Nephron (organoid): ENCODE measurements around the gene KATNAL2.
A peak's percentile ranks its signal among the peaks of the same experiment; 100 is the strongest.
"Not testable (repeated sequence)": the region's sequence is repeated elsewhere in the genome, so short reads cannot be mapped to it uniquely, and the experiment has no call there.

Experiments used
- H3K27ac Mint-ChIP-seq, 3 experiments: 2 replicates each; pipeline ENCODE4 v1.8.0; 2020; ENCODE audit warnings: mixed read lengths in 3 of 3, mild to moderate bottlenecking in 2 of 3, moderate library complexity in 1 of 3
- H3K27me3 Mint-ChIP-seq: 2 replicates; pipeline ENCODE4 v1.8.0; 2021; ENCODE audit warnings: low read depth, mild to moderate bottlenecking, moderate library complexity, mixed read lengths
- H3K36me3 Mint-ChIP-seq: 2 replicates; pipeline ENCODE4 v1.8.0; 2020; ENCODE audit warnings: low read depth, mixed read lengths
- H3K4me1 Mint-ChIP-seq: 2 replicates; pipeline ENCODE4 v1.8.0; 2020; ENCODE audit warnings: mixed read lengths
- H3K4me3 Mint-ChIP-seq, 3 experiments: 2 replicates each; pipeline ENCODE4 v1.8.0; 2020; ENCODE audit warnings: mild to moderate bottlenecking in 3 of 3, mixed read lengths in 3 of 3, moderate library complexity in 2 of 3
- H3K9me3 Mint-ChIP-seq: 2 replicates; pipeline ENCODE4 v1.8.0; 2020; ENCODE audit warnings: mixed read lengths
- CTCF ChIP-seq, 3 experiments: fragments of 200-600 bp; sonication (generic); IDR thresholded peaks; one replicate each; pipeline ENCODE4 v1.5.0; 2021; ENCODE audit warnings: antibody characterized with exemption in 3 of 3; ENCODE audit not compliant: unreplicated experiment in 3 of 3

The KATNAL2 gene

DNA sequence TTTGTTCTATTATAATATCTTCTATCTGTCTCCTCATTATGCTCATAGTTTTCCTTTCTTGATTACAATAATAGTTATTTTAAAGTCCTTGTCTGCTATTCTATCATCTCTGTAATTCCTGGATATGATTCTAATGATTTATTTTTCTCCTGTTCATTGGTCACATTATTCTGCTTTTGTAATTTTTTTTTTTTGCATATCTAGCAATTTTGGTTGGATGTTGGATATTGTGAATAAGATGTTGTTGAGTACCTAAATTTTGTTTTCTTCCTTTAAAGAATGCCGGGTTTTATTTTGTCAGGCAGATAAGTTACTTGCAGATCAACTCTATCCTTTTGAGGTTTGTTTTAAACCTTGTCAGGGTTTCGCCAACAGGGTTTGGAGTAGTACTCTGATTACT lies 25.2 kb downstream of the KATNAL2 start:
- H3K4me1 Mint-ChIP-seq, result peaks cover 29% of the 10 kb centered on the region
- TF ChIP-seq CTCF (IDR thresholded peaks at IDR 0.05; ENCODE audit: unreplicated experiment in 3 of 3), result no peak
- no peak overlapping the region for H3K4me3 Mint-ChIP-seq
- H3K27ac Mint-ChIP-seq, result no peak overlapping the region
- H3K9me3 Mint-ChIP-seq, result no peaks in the 10 kb centered on the region
- no peaks in the 10 kb centered on the region for H3K27me3 Mint-ChIP-seq
- no peaks in the 10 kb centered on the region for H3K36me3 Mint-ChIP-seq

- Mint-ChIP-seq H3K4me1 (peaks cover 3% of the 10 kb centered on the region), H3K27me3 (no peaks in the 10 kb centered on the region), H3K36me3 (no peaks in the 10 kb centered on the region), H3K9me3 (no peaks in the 10 kb centered on the region), H3K4me3 (no peak overlapping the region), H3K27ac (no peak overlapping the region)
- no peak for TF ChIP-seq CTCF (IDR thresholded peaks at IDR 0.05; ENCODE audit: unreplicated experiment in 3 of 3)
Measured at GRCh38 chr18:46946656-46947282, 29.4 kb downstream of the KATNAL2 start.

GRCh38 chr18:46950064-46950656 lies 32.8 kb downstream of the KATNAL2 start:
- TF ChIP-seq CTCF (IDR thresholded peaks at IDR 0.05; ENCODE audit: unreplicated experiment in 3 of 3), result peak in 2 of 3 experiments; percentile 19 to 51
- Mint-ChIP-seq H3K9me3 (no peaks in the 10 kb centered on the region), H3K4me1 (no peaks in the 10 kb centered on the region), H3K27ac (no peak overlapping the region), H3K4me3 (no peak overlapping the region), H3K36me3 (no peaks in the 10 kb centered on the region), H3K27me3 (no peaks in the 10 kb centered on the region)

DNA sequence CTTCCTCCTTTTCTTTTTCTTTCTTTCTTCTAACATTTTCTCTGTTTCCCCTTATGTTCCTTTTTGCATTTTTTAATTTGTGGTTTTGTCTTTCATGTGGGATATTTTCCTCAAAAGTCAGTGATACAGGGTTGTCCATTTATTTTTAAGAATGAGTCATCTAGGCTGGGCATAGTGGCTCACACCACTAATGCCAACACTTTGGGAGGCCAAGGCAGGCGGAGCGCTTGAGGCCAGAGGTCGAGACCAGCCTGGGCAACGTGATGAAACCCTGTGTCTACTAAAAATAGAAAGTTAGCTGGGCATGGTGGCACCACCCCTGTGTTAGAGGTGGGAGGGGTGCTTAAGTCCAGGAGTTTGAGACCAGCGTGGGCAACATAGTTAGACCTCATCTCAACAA lies 35.8 kb downstream of the KATNAL2 start:
- Mint-ChIP-seq H3K4me1 (no peaks in the 10 kb centered on the region), H3K27ac (no peak overlapping the region), H3K27me3 (no peaks in the 10 kb centered on the region), H3K9me3 (no peaks in the 10 kb centered on the region), H3K36me3 (no peaks in the 10 kb centered on the region), H3K4me3 (no peak overlapping the region)
- TF ChIP-seq CTCF (IDR thresholded peaks at IDR 0.05; ENCODE audit: unreplicated experiment in 3 of 3), result no peak

GRCh38 chr18:46958209-46958608 lies 40.8 kb downstream of the KATNAL2 start:
- no peak overlapping the region for H3K4me3 Mint-ChIP-seq
- H3K36me3 Mint-ChIP-seq, result peaks cover 15% of the 10 kb centered on the region
- TF ChIP-seq CTCF (IDR thresholded peaks at IDR 0.05; ENCODE audit: unreplicated experiment in 3 of 3), result no peak
- no peaks in the 10 kb centered on the region for H3K4me1 Mint-ChIP-seq
- no peaks in the 10 kb centered on the region for H3K27me3 Mint-ChIP-seq
- no peak overlapping the region for H3K27ac Mint-ChIP-seq
- H3K9me3 Mint-ChIP-seq, result peaks cover 16% of the 10 kb centered on the region

- H3K27ac Mint-ChIP-seq, H3K4me1 Mint-ChIP-seq, H3K27me3 Mint-ChIP-seq, H3K4me3 Mint-ChIP-seq: not testable (repeated sequence)
- Mint-ChIP-seq H3K9me3 (peaks cover 16% of the 10 kb centered on the region), H3K36me3 (peaks cover 15% of the 10 kb centered on the region)
Measured at GRCh38 chr18:46963656-46964578, 46.5 kb downstream of the KATNAL2 start.

DNA sequence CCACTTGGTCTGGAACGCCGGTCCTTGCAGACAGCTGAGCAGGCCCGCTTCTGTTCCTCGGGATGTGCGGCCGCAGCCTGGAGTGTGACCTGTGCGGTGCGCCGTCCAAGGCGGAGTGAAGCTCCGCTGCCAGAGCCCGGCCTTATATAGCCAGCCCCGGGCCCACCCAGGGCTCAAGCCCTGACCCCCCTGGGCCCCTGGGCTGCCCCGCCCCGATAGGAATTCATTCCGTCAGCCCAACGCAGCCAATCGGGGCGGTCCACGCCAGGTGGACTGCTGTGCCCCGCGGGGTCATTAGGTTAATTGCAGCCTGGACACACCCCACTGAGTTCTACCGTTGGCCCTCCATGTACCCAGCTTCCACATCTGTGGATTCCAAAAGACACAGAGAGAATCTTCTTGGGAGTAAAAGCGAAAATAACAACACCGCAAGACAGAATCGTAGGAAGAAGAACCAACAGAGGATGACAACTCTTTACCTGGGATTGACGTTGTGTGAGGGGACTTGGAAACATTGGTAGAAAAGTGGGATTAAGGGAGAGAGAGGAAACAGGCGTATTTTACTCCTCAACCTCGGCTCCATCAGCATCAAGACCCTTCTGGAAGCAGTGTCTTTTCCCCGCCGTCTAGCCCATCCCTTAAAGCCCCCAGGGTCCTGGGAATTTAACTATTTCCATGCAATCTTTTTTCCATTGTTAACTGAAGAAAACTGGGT lies 47.3 kb downstream of the KATNAL2 start:
- Mint-ChIP-seq H3K9me3 (peaks cover 16% of the 10 kb centered on the region), H3K36me3 (peaks cover 15% of the 10 kb centered on the region)
- H3K27me3 Mint-ChIP-seq, H3K27ac Mint-ChIP-seq, H3K4me1 Mint-ChIP-seq, H3K4me3 Mint-ChIP-seq: not testable (repeated sequence)

DNA sequence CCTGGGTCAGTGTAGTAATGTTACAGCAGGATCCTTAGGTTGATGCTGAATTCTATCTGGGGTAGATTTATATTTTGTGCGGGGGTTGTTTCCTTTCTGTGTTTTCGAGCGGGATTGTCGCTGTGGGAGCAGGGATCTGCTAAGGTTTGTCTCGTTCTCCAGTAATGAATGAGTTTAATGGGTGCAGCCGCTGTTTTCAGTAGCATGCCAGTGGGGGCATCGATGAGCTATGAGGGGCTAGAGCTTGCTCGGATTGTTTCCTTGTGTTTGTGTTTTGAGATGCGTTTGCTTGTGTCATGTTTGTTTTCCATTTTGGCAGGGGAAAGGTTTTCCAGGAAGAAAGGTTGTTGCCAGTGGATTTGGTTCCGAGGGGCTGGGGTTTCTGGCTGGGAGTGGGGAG lies 48.9 kb downstream of the KATNAL2 start:
- H3K4me3 Mint-ChIP-seq, H3K9me3 Mint-ChIP-seq, H3K27ac Mint-ChIP-seq, H3K4me1 Mint-ChIP-seq, H3K36me3 Mint-ChIP-seq, H3K27me3 Mint-ChIP-seq: not testable (repeated sequence)

DNA sequence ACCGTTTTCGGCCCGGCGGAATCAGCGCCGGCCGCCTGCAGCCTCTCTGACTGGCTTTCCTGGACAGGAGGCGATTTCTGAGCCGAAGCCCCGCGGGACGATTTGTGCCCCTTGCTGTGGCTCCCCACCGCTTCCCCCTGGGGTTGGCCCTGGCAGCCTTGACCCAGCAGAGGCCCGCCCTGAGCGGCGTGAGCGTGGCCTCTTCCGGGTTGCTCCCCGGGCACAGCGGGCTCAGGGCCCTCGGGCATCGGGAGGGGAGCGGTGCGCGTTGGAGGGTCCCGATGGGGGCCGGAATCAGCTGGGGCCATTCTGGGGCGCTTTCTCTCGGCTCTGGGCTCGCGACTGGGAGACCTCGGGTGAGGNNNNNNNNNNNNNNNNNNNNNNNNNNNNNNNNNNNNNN lies 52.1 kb downstream of the KATNAL2 start:
- not testable (repeated sequence) for H3K9me3 Mint-ChIP-seq, H3K4me1 Mint-ChIP-seq

More for the DNA sequence above, 52.1 kb downstream of the KATNAL2 start:
- H3K36me3 Mint-ChIP-seq, H3K4me3 Mint-ChIP-seq, H3K27me3 Mint-ChIP-seq, H3K27ac Mint-ChIP-seq: not testable (repeated sequence)
